C4-2B (cell line): Measurements from ENCODE around the gene NHP2.

Experiments
- H3K27ac ChIP-seq: fragments of 450-650 bp; 2 replicates; pipeline ENCODE4 v1.5.1; 2017
- CTCF ChIP-seq: fragments of 450-650 bp; conservative IDR thresholded peaks from 2 replicates; pipeline ENCODE4 v1.5.1; 2017; ENCODE audit warnings: mild to moderate bottlenecking
- ZFX ChIP-seq: fragments of 450-650 bp; IDR thresholded peaks from 2 replicates; pipeline ENCODE4 v1.6.1; 2017

Gene NHP2

GRCh38 chr5:178108446-178108845 lies 45.2 kb downstream of the NHP2 start:
- no peak overlapping the region for H3K27ac ChIP-seq
- TF ChIP-seq ZFX (no peak), CTCF (no peak)

GRCh38 chr5:178107756-178108310 lies 45.9 kb downstream of the NHP2 start:
- no peak for TF ChIP-seq CTCF
- no peak for TF ChIP-seq ZFX

GRCh38 chr5:178106556-178107239 lies 47.0 kb downstream of the NHP2 start:
- TF ChIP-seq ZFX: no peak
- no peak overlapping the region for H3K27ac ChIP-seq

More at GRCh38 chr5:178107756-178108310, 45.9 kb downstream of the NHP2 start:
- no peak overlapping the region for H3K27ac ChIP-seq

- TF ChIP-seq ZFX: no peak
- no peak for TF ChIP-seq CTCF
- no peak overlapping the region for H3K27ac ChIP-seq
These were observed 47.6 kb downstream of the NHP2 start for GRCh38 chr5:178106086-178106485.

GRCh38 chr5:178104492-178104891 lies 49.2 kb downstream of the NHP2 start:
- no peak for TF ChIP-seq CTCF
- no peak for TF ChIP-seq ZFX
- H3K27ac ChIP-seq: no peak overlapping the region

GRCh38 chr5:178103612-178104011 lies 50.1 kb downstream of the NHP2 start:
- TF ChIP-seq ZFX (no peak), CTCF (no peak)
- H3K27ac ChIP-seq: no peak overlapping the region
